PFSK-1 (cell line): Measurements from ENCODE around the gene SFXN2.

Experiments
- POLR2AphosphoS5 ChIP-seq: IDR thresholded peaks from 2 replicates; pipeline ENCODE4 v1.6.1; 2012; ENCODE audit warnings: low read depth, mild to moderate bottlenecking, control low read depth, low read length, moderate library complexity
- SIN3A ChIP-seq: IDR thresholded peaks from 2 replicates; pipeline ENCODE4 v1.6.1; 2012; ENCODE audit warnings: mild to moderate bottlenecking, low read length, moderate library complexity, borderline replicate concordance; ENCODE audit not compliant: insufficient read depth
- TAF1 ChIP-seq: IDR thresholded peaks from 2 replicates; pipeline ENCODE4 v1.6.1; 2012; ENCODE audit warnings: low read length, control low read depth, borderline replicate concordance; ENCODE audit not compliant: insufficient read depth
- TF ChIP-seq, protein P1 (sequence below), 2 experiments: IDR thresholded peaks; 2 replicates each; pipeline versions ENCODE4 v1.6.1 to v1.8.0; 2011 to 2012; ENCODE audit warnings: low read depth in 2 of 2, low read length in 2 of 2, control low read depth in 1 of 2, inconsistent platforms in 1 of 2, mild to moderate bottlenecking in 1 of 2, moderate library complexity in 1 of 2; ENCODE audit not compliant: insufficient read depth in 1 of 2

- TF ChIP-seq, protein P1, sequence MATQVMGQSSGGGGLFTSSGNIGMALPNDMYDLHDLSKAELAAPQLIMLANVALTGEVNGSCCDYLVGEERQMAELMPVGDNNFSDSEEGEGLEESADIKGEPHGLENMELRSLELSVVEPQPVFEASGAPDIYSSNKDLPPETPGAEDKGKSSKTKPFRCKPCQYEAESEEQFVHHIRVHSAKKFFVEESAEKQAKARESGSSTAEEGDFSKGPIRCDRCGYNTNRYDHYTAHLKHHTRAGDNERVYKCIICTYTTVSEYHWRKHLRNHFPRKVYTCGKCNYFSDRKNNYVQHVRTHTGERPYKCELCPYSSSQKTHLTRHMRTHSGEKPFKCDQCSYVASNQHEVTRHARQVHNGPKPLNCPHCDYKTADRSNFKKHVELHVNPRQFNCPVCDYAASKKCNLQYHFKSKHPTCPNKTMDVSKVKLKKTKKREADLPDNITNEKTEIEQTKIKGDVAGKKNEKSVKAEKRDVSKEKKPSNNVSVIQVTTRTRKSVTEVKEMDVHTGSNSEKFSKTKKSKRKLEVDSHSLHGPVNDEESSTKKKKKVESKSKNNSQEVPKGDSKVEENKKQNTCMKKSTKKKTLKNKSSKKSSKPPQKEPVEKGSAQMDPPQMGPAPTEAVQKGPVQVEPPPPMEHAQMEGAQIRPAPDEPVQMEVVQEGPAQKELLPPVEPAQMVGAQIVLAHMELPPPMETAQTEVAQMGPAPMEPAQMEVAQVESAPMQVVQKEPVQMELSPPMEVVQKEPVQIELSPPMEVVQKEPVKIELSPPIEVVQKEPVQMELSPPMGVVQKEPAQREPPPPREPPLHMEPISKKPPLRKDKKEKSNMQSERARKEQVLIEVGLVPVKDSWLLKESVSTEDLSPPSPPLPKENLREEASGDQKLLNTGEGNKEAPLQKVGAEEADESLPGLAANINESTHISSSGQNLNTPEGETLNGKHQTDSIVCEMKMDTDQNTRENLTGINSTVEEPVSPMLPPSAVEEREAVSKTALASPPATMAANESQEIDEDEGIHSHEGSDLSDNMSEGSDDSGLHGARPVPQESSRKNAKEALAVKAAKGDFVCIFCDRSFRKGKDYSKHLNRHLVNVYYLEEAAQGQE (IDR thresholded peaks at IDR 0.05; ENCODE audit: insufficient read depth in 1 of 2, low read depth in 2 of 2, low read length in 2 of 2), result no peak
- TF ChIP-seq SIN3A (no peak), POLR2AphosphoS5 (no peak), TAF1 (no peak)
Observed at GRCh38 chr10:102678068-102678400, 36.4 kb upstream of the SFXN2 start.
